ENCODE data around the gene ZNF462. TPM values are rescaled to one million over a fixed set of nuclear protein-coding genes. Genes with fewer than 3 reads are reported as not detected.

Gene ZNF462
- total and polyA plus RNA-seq, 2 of the 13 experiments (the other 11 are each of a cell fraction or from before 2014, with no cell fraction given): not detected

GRCh38 chr9:106891286-106891685 lies 28.3 kb downstream of the ZNF462 start (continued):
- no peak for TF ChIP-seq RAD51 (IDR thresholded peaks at IDR 0.05; ENCODE audit: borderline replicate concordance)
- no peak for TF ChIP-seq THRA (CRISPR knock-in tag; IDR thresholded peaks at IDR 0.05; ENCODE audit: borderline replicate concordance)

- Histone ChIP-seq H3K9me3 (ENCODE audit: low read length) (no peaks in the 10 kb centered on the region), H3K36me3 (replicated peaks in 1 of 2; ENCODE audit: control insufficient read depth in 1 of 2, insufficient read depth in 2 of 2, low read length in 2 of 2) (no peaks in the 10 kb centered on the region), H3K4me2 (ENCODE audit: low read depth, low read length) (no peak overlapping the region), H2AFZ (ENCODE audit: low read length) (no peak overlapping the region), H3K27ac (ENCODE audit: extremely low read length, insufficient read depth, low read length) (no peak overlapping the region), H3K4me3 (replicated peaks in 1 of 3; ENCODE audit: insufficient read depth in 1 of 3, low read depth in 2 of 3, low read length in 3 of 3) (no peak overlapping the region), H3K4me1 (ENCODE audit: insufficient read depth, low read length) (no peaks in the 10 kb centered on the region), H3K79me2 (ENCODE audit: insufficient read depth, low read length) (no peaks in the 10 kb centered on the region), H3K27me3 (ENCODE audit: control insufficient read depth in 1 of 2, insufficient read depth in 2 of 2, low read length in 2 of 2) (no peaks in the 10 kb centered on the region), H3K9ac (ENCODE audit: insufficient read depth, low read depth, low read length) (no peak overlapping the region), H4K20me1 (ENCODE audit: insufficient read depth, low read length) (no peaks in the 10 kb centered on the region)
- in situ Hi-C loops (cut with HindIII; ENCODE audit: extremely low pct_ligation_motif_present, low pct_unique_long_range_greater_than_20kb) (no loop called here), intact Hi-C loops (cut with micrococcal nuclease; ENCODE audit: unreplicated experiment) (no loop called here)
- ChIA-PET CTCF (ENCODE audit: low intra/inter-chr PET ratio, low total read pairs) (no interaction called here), POLR2A (no interaction called here)
- ATAC-seq (peak; percentile 41; the same call in 1 of the 3 replicates), FAIRE-seq (no peak), DNase-seq (ENCODE audit: low spot score) (peak; percentile 23)
- no TSS peak for BruUV-seq (replicated peaks)
- TF ChIP-seq FOSL2 (CRISPR knock-in tag; IDR thresholded peaks at IDR 0.05) (peak; percentile 51; the same call in 1 of the 2 replicates), MAX (IDR thresholded peaks at IDR 0.05) (no peak)
- 29% methylated on average over 4 of the region's 4 CpGs for WGBS (ENCODE audit: low lambda C conversion rate)
Measured at GRCh38 chr9:106892632-106893031, 29.7 kb downstream of the ZNF462 start.

- no peak for TF ChIP-seq MATR3 (CRISPR knock-in tag; IDR thresholded peaks at IDR 0.05)
- no peak for TF ChIP-seq ZC3H13 (CRISPR knock-in tag; IDR thresholded peaks at IDR 0.05)
- no peak for TF ChIP-seq DNMT3B (CRISPR knock-in tag; conservative IDR thresholded peaks at IDR 0.05)
- no peak for TF ChIP-seq ZC3H4 (CRISPR knock-in tag; IDR thresholded peaks at IDR 0.05; ENCODE audit: borderline replicate concordance)
- TF ChIP-seq E2F5 (CRISPR knock-in tag; conservative IDR thresholded peaks at IDR 0.05): no peak
- no peak for TF ChIP-seq KDM6A (CRISPR knock-in tag; IDR thresholded peaks at IDR 0.05; ENCODE audit: low read depth)
- TF ChIP-seq ARID5B (CRISPR knock-in tag; IDR thresholded peaks at IDR 0.05): no peak
- Histone ChIP-seq H3K27ac (ENCODE audit: extremely low read length, insufficient read depth, low read length) (no peak overlapping the region), H3K4me1 (ENCODE audit: insufficient read depth, low read length) (no peaks in the 10 kb centered on the region), H3K9me3 (ENCODE audit: low read length) (no peaks in the 10 kb centered on the region), H3K9ac (ENCODE audit: insufficient read depth, low read depth, low read length) (no peak overlapping the region), H3K4me2 (ENCODE audit: low read depth, low read length) (no peak overlapping the region), H3K79me2 (ENCODE audit: insufficient read depth, low read length) (no peaks in the 10 kb centered on the region), H2AFZ (ENCODE audit: low read length) (no peak overlapping the region), H3K36me3 (replicated peaks in 1 of 2; ENCODE audit: control insufficient read depth in 1 of 2, insufficient read depth in 2 of 2, low read length in 2 of 2) (no peaks in the 10 kb centered on the region), H4K20me1 (ENCODE audit: insufficient read depth, low read length) (no peaks in the 10 kb centered on the region), H3K4me3 (replicated peaks in 1 of 3; ENCODE audit: insufficient read depth in 1 of 3, low read depth in 2 of 3, low read length in 3 of 3) (no peak overlapping the region), H3K27me3 (ENCODE audit: control insufficient read depth in 1 of 2, insufficient read depth in 2 of 2, low read length in 2 of 2) (no peaks in the 10 kb centered on the region)
- ChIA-PET CTCF (ENCODE audit: low intra/inter-chr PET ratio, low total read pairs) (no interaction called here), POLR2A (no interaction called here)
- no TSS peak for BruUV-seq (replicated peaks)
- DNase-seq (ENCODE audit: low spot score) (no peak), FAIRE-seq (no peak), ATAC-seq (no peak)
- intact Hi-C loops (cut with micrococcal nuclease; ENCODE audit: unreplicated experiment) (no loop called here), in situ Hi-C loops (cut with HindIII; ENCODE audit: extremely low pct_ligation_motif_present, low pct_unique_long_range_greater_than_20kb) (no loop called here)
- 0% methylated on average over 1 of the region's 1 CpG for WGBS (ENCODE audit: low lambda C conversion rate)
Measured at GRCh38 chr9:106893088-106893487, 30.1 kb downstream of the ZNF462 start.
